ENCODE measurements around the gene FOXP1. TPM values are rescaled to one million over a fixed set of nuclear protein-coding genes. Genes with fewer than 3 reads are reported as not detected.

Gene FOXP1
- total and polyA plus RNA-seq, 3 experiments from 2014 or later, result 142 to 185 (median 147) TPM

GRCh38 chr3:71304247-71304646 is 279.3 kb downstream of the FOXP1 start:
- peaks cover 58% of the 10 kb centered on the region for H3K4me1 ChIP-seq (ENCODE audit: insufficient read depth, low read length)
- Mint-ChIP-seq H3K9me3 (no peaks in the 10 kb centered on the region), H3K36me3 (peaks cover 0 to 14% (median 6%) of the 10 kb centered on the region in 3 donors), H3K27me3 (peaks cover 0 to 1% of the 10 kb centered on the region in 2 donors), H3K4me1 (peaks cover 74 to 98% (median 95%) of the 10 kb centered on the region in 3 donors), H3K27ac (peak overlapping the region in 5 of 8 donors; percentile 2 to 73 (median 47)), H3K4me3 (peak overlapping the region in 6 of 7 donors; percentile 56 to 88 (median 74))
- H3K27ac ChIP-seq (ENCODE audit: low read depth, low read length), result no peak overlapping the region
- peak overlapping the region; percentile 46 for H3K4me3 ChIP-seq (ENCODE audit: low read length)
- no peak for DNase-seq
- ChIA-PET CTCF (no interaction called here), POLR2A (no interaction called here)
- no peaks in the 10 kb centered on the region for H3K9me3 ChIP-seq (ENCODE audit: low read length)
- no peaks in the 10 kb centered on the region for H3K36me3 ChIP-seq (ENCODE audit: insufficient read depth, low read length)
- H3K27me3 ChIP-seq (ENCODE audit: insufficient read depth, low read length, poor library complexity, severe bottlenecking), result no peaks in the 10 kb centered on the region

DNA sequence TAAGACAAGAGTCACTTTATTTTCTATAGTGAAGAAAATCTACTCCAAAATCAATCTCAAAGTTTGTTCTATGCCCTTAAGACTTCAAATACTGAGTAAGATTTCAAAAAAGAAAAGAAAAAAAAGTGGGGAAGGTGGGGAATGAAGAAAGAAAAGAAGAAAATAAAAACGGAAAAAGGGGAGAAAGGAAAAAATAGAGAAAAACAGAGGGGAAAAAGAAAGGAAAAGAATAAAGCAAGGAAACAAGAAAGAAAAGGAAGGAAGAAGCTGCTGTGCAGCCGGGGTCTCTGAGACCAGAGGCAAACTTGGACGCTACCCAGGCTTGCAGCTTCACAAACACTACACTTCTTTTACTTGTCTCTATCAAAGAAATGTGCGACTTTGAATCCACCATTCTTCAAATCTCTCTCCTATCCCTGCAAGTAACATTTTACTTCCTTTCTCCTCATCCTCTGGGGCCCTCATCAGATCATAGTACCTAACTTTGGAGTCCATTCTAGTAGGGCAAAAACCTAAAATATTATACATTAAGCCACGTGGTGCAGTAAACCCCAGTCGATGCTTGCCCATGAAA is 279.8 kb downstream of the FOXP1 start:
- Mint-ChIP-seq H3K27me3 (peaks cover 0 to 1% of the 10 kb centered on the region in 2 donors), H3K4me1 (peaks cover 69 to 96% (median 91%) of the 10 kb centered on the region in 3 donors), H3K9me3 (no peaks in the 10 kb centered on the region), H3K27ac (peak overlapping the region in 5 of 8 donors; percentile 43 to 78 (median 55)), H3K36me3 (peaks cover under 1 to 18% (median 7%) of the 10 kb centered on the region in 3 donors), H3K4me3 (peak overlapping the region; percentile 16 to 88 (median 70))
- no peaks in the 10 kb centered on the region for H3K36me3 ChIP-seq (ENCODE audit: insufficient read depth, low read length)
- POLR2A ChIA-PET, result no interaction called here
- H3K27ac ChIP-seq (ENCODE audit: low read depth, low read length), result no peak overlapping the region
- CTCF ChIA-PET, result no interaction called here
- H3K9me3 ChIP-seq (ENCODE audit: low read length), result no peaks in the 10 kb centered on the region
- DNase-seq, result peak in 1 of 5 donors; percentile 36
- H3K4me1 ChIP-seq (ENCODE audit: insufficient read depth, low read length), result peaks cover 56% of the 10 kb centered on the region
- no peaks in the 10 kb centered on the region for H3K27me3 ChIP-seq (ENCODE audit: insufficient read depth, low read length, poor library complexity, severe bottlenecking)
- peak overlapping the region; percentile 46 for H3K4me3 ChIP-seq (ENCODE audit: low read length)

GRCh38 chr3:71302604-71303003 is 280.9 kb downstream of the FOXP1 start:
- Histone ChIP-seq H3K36me3 (ENCODE audit: insufficient read depth, low read length) (no peaks in the 10 kb centered on the region), H3K27me3 (ENCODE audit: insufficient read depth, low read length, poor library complexity, severe bottlenecking) (no peaks in the 10 kb centered on the region), H3K27ac (ENCODE audit: low read depth, low read length) (no peak overlapping the region), H3K4me1 (ENCODE audit: insufficient read depth, low read length) (peaks cover 45% of the 10 kb centered on the region), H3K9me3 (ENCODE audit: low read length) (no peaks in the 10 kb centered on the region), H3K4me3 (ENCODE audit: low read length) (peak overlapping the region; percentile 46)
- DNase-seq, result no peak
- H3K4me1 Mint-ChIP-seq, result peaks cover 64 to 89% (median 84%) of the 10 kb centered on the region in 3 donors
- H3K9me3 Mint-ChIP-seq, result no peaks in the 10 kb centered on the region
- peaks cover 0 to 1% of the 10 kb centered on the region in 2 donors for H3K27me3 Mint-ChIP-seq
- peak overlapping the region in 5 of 8 donors; percentile 40 to 85 (median 58) for H3K27ac Mint-ChIP-seq
- H3K36me3 Mint-ChIP-seq, result peaks cover 4 to 25% (median 11%) of the 10 kb centered on the region in 3 donors
- CTCF ChIA-PET, result no interaction called here
- POLR2A ChIA-PET, result interaction anchor here (0.5 kb wide), 1 partner anchor 102 kb away, joined by 5 read pairs; no protein-coding TSS in a partner anchor
- peak overlapping the region in 5 of 7 donors; percentile 30 to 49 (median 38) for H3K4me3 Mint-ChIP-seq

- H3K27me3 Mint-ChIP-seq, result peaks cover 0 to 1% of the 10 kb centered on the region in 2 donors
- peaks cover 14 to 36% (median 16%) of the 10 kb centered on the region in 3 donors for H3K36me3 Mint-ChIP-seq
- peak overlapping the region in 6 of 7 donors; percentile 1 to 67 (median 34) for H3K4me3 Mint-ChIP-seq
- H3K9me3 Mint-ChIP-seq, result no peaks in the 10 kb centered on the region
- Histone ChIP-seq H3K9me3 (ENCODE audit: low read length) (no peaks in the 10 kb centered on the region), H3K4me3 (ENCODE audit: low read length) (peak overlapping the region; percentile 29), H3K27ac (ENCODE audit: low read depth, low read length) (no peak overlapping the region), H3K27me3 (ENCODE audit: insufficient read depth, low read length, poor library complexity, severe bottlenecking) (no peaks in the 10 kb centered on the region), H3K36me3 (ENCODE audit: insufficient read depth, low read length) (no peaks in the 10 kb centered on the region), H3K4me1 (ENCODE audit: insufficient read depth, low read length) (peaks cover 36% of the 10 kb centered on the region)
- CTCF ChIA-PET, result no interaction called here
- peaks cover 65 to 80% (median 75%) of the 10 kb centered on the region in 3 donors for H3K4me1 Mint-ChIP-seq
- POLR2A ChIA-PET, result interaction anchor here (0.6 kb wide), 1 partner anchor 170 kb away, joined by 4 read pairs; no protein-coding TSS in a partner anchor
- peak in 1 of 5 donors; percentile 32 for DNase-seq
- peak overlapping the region in 2 of 8 donors; percentile 40 to 55 for H3K27ac Mint-ChIP-seq
These were observed 282.6 kb downstream of the FOXP1 start for GRCh38 chr3:71300951-71301393.

DNA sequence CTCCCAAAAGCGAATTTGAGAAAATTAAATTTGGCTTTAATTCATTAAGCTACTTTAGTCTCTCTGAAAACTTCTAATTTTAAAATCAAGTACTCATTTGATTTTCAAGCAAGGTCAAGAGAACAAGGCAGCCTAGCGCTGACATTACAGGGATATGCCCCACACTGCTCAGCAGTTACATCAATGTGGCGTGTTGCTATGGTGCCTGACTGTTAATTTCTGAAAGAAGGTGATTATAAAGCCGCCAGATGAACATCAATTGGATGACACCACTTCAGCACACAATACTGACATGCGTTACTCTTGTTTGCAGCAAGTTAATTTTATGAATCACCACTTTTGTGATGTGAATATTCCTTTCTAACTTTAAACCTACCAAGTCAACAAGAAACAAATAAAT is 284.4 kb downstream of the FOXP1 start:
- H3K9me3 ChIP-seq (ENCODE audit: low read length), result no peaks in the 10 kb centered on the region
- peaks cover 17 to 38% (median 20%) of the 10 kb centered on the region in 3 donors for H3K36me3 Mint-ChIP-seq

GRCh38 chr3:71294919-71295318 is 288.6 kb downstream of the FOXP1 start:
- Mint-ChIP-seq H3K36me3 (peaks cover 17 to 45% (median 23%) of the 10 kb centered on the region in 3 donors), H3K27ac (no peak overlapping the region), H3K4me3 (no peak overlapping the region), H3K4me1 (peaks cover 17 to 42% (median 33%) of the 10 kb centered on the region in 3 donors), H3K27me3 (no peaks in the 10 kb centered on the region), H3K9me3 (no peaks in the 10 kb centered on the region)
- H3K4me3 ChIP-seq (ENCODE audit: low read length), result no peak overlapping the region
- H3K27ac ChIP-seq (ENCODE audit: low read depth, low read length), result no peak overlapping the region
- H3K9me3 ChIP-seq (ENCODE audit: low read length), result no peaks in the 10 kb centered on the region
- ChIA-PET POLR2A (no interaction called here), CTCF (no interaction called here)
- no peak for DNase-seq
- H3K4me1 ChIP-seq (ENCODE audit: insufficient read depth, low read length), result peaks cover 23% of the 10 kb centered on the region
- no peaks in the 10 kb centered on the region for H3K36me3 ChIP-seq (ENCODE audit: insufficient read depth, low read length)
- H3K27me3 ChIP-seq (ENCODE audit: insufficient read depth, low read length, poor library complexity, severe bottlenecking), result no peaks in the 10 kb centered on the region

More for the DNA sequence above, 284.4 kb downstream of the FOXP1 start:
- POLR2A ChIA-PET, result no interaction called here
- H3K4me3 Mint-ChIP-seq, result no peak overlapping the region
- H3K9me3 Mint-ChIP-seq, result no peaks in the 10 kb centered on the region
- Histone ChIP-seq H3K27ac (ENCODE audit: low read depth, low read length) (no peak overlapping the region), H3K4me1 (ENCODE audit: insufficient read depth, low read length) (peaks cover 33% of the 10 kb centered on the region), H3K36me3 (ENCODE audit: insufficient read depth, low read length) (no peaks in the 10 kb centered on the region), H3K4me3 (ENCODE audit: low read length) (no peak overlapping the region), H3K27me3 (ENCODE audit: insufficient read depth, low read length, poor library complexity, severe bottlenecking) (no peaks in the 10 kb centered on the region)
- H3K4me1 Mint-ChIP-seq, result peaks cover 52 to 73% (median 60%) of the 10 kb centered on the region in 3 donors
- CTCF ChIA-PET, result no interaction called here
- DNase-seq, result peak in 1 of 5 donors; percentile 73
- peak overlapping the region in 1 of 8 donors; percentile 5 for H3K27ac Mint-ChIP-seq
- H3K27me3 Mint-ChIP-seq, result no peaks in the 10 kb centered on the region

DNA sequence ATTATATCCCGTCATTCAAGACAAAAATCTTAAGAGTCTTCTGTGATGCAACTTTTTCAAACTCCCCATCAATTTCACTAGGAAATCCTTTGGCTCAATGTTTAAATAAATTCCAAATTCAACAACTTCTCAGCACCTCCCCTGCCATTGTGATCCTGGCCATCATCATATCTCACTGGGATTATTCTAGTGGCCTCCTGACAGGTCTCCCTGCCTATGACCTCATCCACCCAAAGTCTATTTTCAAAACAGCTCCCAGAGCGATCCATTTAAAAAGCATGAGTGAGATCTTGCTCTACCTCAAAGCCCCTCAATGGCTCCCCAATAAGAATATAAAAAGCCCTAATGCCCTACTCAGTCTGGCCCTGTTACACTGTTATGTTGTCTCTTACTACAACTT is 293.2 kb downstream of the FOXP1 start:
- Histone ChIP-seq H3K4me1 (ENCODE audit: insufficient read depth, low read length) (peaks cover 17% of the 10 kb centered on the region), H3K36me3 (ENCODE audit: insufficient read depth, low read length) (no peaks in the 10 kb centered on the region), H3K27me3 (ENCODE audit: insufficient read depth, low read length, poor library complexity, severe bottlenecking) (no peaks in the 10 kb centered on the region), H3K27ac (ENCODE audit: low read depth, low read length) (no peak overlapping the region), H3K4me3 (ENCODE audit: low read length) (no peak overlapping the region), H3K9me3 (ENCODE audit: low read length) (no peaks in the 10 kb centered on the region)
- peaks cover 6 to 24% (median 12%) of the 10 kb centered on the region in 3 donors for H3K36me3 Mint-ChIP-seq
- ChIA-PET POLR2A (no interaction called here), CTCF (no interaction called here)
- no peaks in the 10 kb centered on the region for H3K9me3 Mint-ChIP-seq
- no peaks in the 10 kb centered on the region for H3K27me3 Mint-ChIP-seq
- H3K4me1 Mint-ChIP-seq, result peaks cover 14 to 40% (median 39%) of the 10 kb centered on the region in 3 donors
- DNase-seq, result no peak
- no peak overlapping the region for H3K4me3 Mint-ChIP-seq
- H3K27ac Mint-ChIP-seq, result peak overlapping the region in 2 of 8 donors; percentile 19 to 20

GRCh38 chr3:71288269-71288930 is 295.1 kb downstream of the FOXP1 start:
- H3K36me3 ChIP-seq (ENCODE audit: insufficient read depth, low read length), result no peaks in the 10 kb centered on the region
- H3K4me3 ChIP-seq (ENCODE audit: low read length), result no peak overlapping the region
- peaks cover 6 to 16% (median 13%) of the 10 kb centered on the region in 3 donors for H3K36me3 Mint-ChIP-seq
- H3K27me3 ChIP-seq (ENCODE audit: insufficient read depth, low read length, poor library complexity, severe bottlenecking), result no peaks in the 10 kb centered on the region
- no peaks in the 10 kb centered on the region for H3K9me3 Mint-ChIP-seq
- peak overlapping the region in 2 of 8 donors; percentile 10 to 62 for H3K27ac Mint-ChIP-seq
- H3K9me3 ChIP-seq (ENCODE audit: low read length), result no peaks in the 10 kb centered on the region
- H3K4me1 Mint-ChIP-seq, result peaks cover 16 to 38% (median 35%) of the 10 kb centered on the region in 3 donors
- peaks cover 17% of the 10 kb centered on the region for H3K4me1 ChIP-seq (ENCODE audit: insufficient read depth, low read length)
- no peak for DNase-seq
- ChIA-PET POLR2A (no interaction called here), CTCF (no interaction called here)
- no peaks in the 10 kb centered on the region for H3K27me3 Mint-ChIP-seq
- no peak overlapping the region for H3K4me3 Mint-ChIP-seq
- H3K27ac ChIP-seq (ENCODE audit: low read depth, low read length), result no peak overlapping the region

Data from CD8-positive, alpha-beta memory T cell (primary cell).